ENCODE measurements around the gene CACNG3. TPM values are rescaled to one million over a fixed set of nuclear protein-coding genes. Genes with fewer than 3 reads are reported as not detected.

The CACNG3 gene
- total and polyA plus RNA-seq, 2 of the 4 experiments (the other 2 are of a cell fraction) = not detected

GRCh38 chr16:24360936-24361335 is 104.8 kb downstream of the CACNG3 start:
- no peak overlapping the region for H2BK20ac ChIP-seq (ENCODE audit: low read depth, low read length)
- BruUV-seq (replicated peaks) = no TSS peak
- ChIA-PET POLR2A (ENCODE audit: unreplicated experiment) (no interaction called here), CTCF (no interaction called here)
- H2BK15ac ChIP-seq (ENCODE audit: low read depth, low read length) = no peak overlapping the region
- H3K36me3 ChIP-seq (ENCODE audit: control insufficient read depth, insufficient read depth, low read length) = no peaks in the 10 kb centered on the region
- no peak overlapping the region for H4K91ac ChIP-seq (ENCODE audit: insufficient read depth, low read depth, low read length)
- in situ Hi-C loops (cut with MboI; ENCODE audit: low sequenced_read_pairs) = no loop called here
- H3K4ac ChIP-seq (ENCODE audit: low read depth, low read length) = no peak overlapping the region
- no peaks in the 10 kb centered on the region for H3K79me1 ChIP-seq (ENCODE audit: low read depth in 1 of 2, low read length in 2 of 2)
- H3K4me1 ChIP-seq (ENCODE audit: control insufficient read depth, insufficient read depth, low read length) = no peaks in the 10 kb centered on the region
- no peak for TF ChIP-seq RFX5 (IDR thresholded peaks at IDR 0.05; ENCODE audit: low read depth, low read length)
- TF ChIP-seq POLR2A (IDR thresholded peaks at IDR 0.05; ENCODE audit: low read depth, low read length) = no peak
- no peak overlapping the region for H3K27ac ChIP-seq (ENCODE audit: insufficient read depth, low read length)
- no peak overlapping the region for H3K9ac ChIP-seq (ENCODE audit: low read depth, low read length)
- no peak overlapping the region for H3K18ac ChIP-seq (ENCODE audit: low read depth, low read length)
- no peak overlapping the region for H2AK5ac ChIP-seq (ENCODE audit: low read depth, low read length)
- H3K14ac ChIP-seq (replicated peaks; ENCODE audit: low read depth, low read length) = no peak overlapping the region
- no peak overlapping the region for H2AFZ ChIP-seq (replicated peaks; ENCODE audit: low read length, poor library complexity)
- WGBS, 2 experiments (ENCODE audit: extremely low coverage in 2 of 2, insufficient read length in 1 of 2) = no CpG with 5 or more reads among the region's 4 CpGs
- dilution Hi-C loops (cut with HindIII; ENCODE audit: low sequenced_read_pairs, unreplicated experiment) = no loop called here
- H3K56ac ChIP-seq (ENCODE audit: extremely low read depth, insufficient read depth, low read length) = no peak overlapping the region
- no peak for ATAC-seq (ENCODE audit: low read depth)
- H3K27me3 ChIP-seq (ENCODE audit: control insufficient read depth, insufficient read depth, low read length) = no peaks in the 10 kb centered on the region
- H3K9me3 ChIP-seq (ENCODE audit: control insufficient read depth, insufficient read depth, low read length) = no peaks in the 10 kb centered on the region
- H3K4me2 ChIP-seq (ENCODE audit: low read depth, low read length) = no peak overlapping the region
- no peak overlapping the region for H3K4me3 ChIP-seq (ENCODE audit: insufficient read depth, low read depth, low read length)
- no peaks in the 10 kb centered on the region for H4K20me1 ChIP-seq (ENCODE audit: insufficient read depth, low read length)
- H2BK120ac ChIP-seq (ENCODE audit: low read depth, low read length) = no peak overlapping the region
- intact Hi-C loops (cut with micrococcal nuclease) = no loop called here
- no peak for DNase-seq
- no peak overlapping the region for H2BK5ac ChIP-seq (ENCODE audit: low read depth, low read length, poor library complexity, severe bottlenecking)
- no peak overlapping the region for H2AK9ac ChIP-seq (replicated peaks; ENCODE audit: low read depth, low read length, poor library complexity)
- no peaks in the 10 kb centered on the region for H3K9me1 ChIP-seq (ENCODE audit: insufficient read depth, low read length)
- no peak overlapping the region for H4K5ac ChIP-seq (ENCODE audit: low read depth, low read length)
- H4K8ac ChIP-seq (ENCODE audit: low read depth in 2 of 2, low read length in 2 of 2) = no peak overlapping the region
- H3K23ac ChIP-seq (ENCODE audit: low read depth, low read length) = no peak overlapping the region
